HCT116 (cell line): ENCODE results near the gene MTPN. TPM values are rescaled to one million over a fixed set of nuclear protein-coding genes. Genes with fewer than 3 reads are reported as not detected.

Experiments
- ATAC-seq: fragments of 200-7000 bp; cut with Tn5 transposase; 2 replicates; pipeline ENCODE4 v1.9.1; 2020; ENCODE audit warnings: mild to moderate bottlenecking, moderate library complexity
- BruUV-seq: library from RNA; stranded (reverse); fragments of 400-500 nt; replicated peaks from 2 replicates; lab custom pipeline; 2021; lab: Mats Ljungman, UMichigan
- CTCF ChIA-PET: fragments of 300-600 bp; sonication (Branson Sonifier 250); formaldehyde crosslinking; loops from one replicate; lab custom pipeline; 2021; ENCODE audit warnings: antibody characterized with exemption; lab: Charles Lee
- POLR2A ChIA-PET: fragments of 300-600, 350-600 bp; sonication (Branson Sonifier 250); formaldehyde crosslinking; loops from one replicate; lab custom pipeline; 2021; ENCODE audit warnings: antibody characterized with exemption; lab: Charles Lee
- RAD21 ChIA-PET, 2 experiments: fragments of 300-600 bp; sonication (Branson Sonifier 250); formaldehyde crosslinking; loops; one replicate each; lab custom pipeline; 2023; ENCODE audit warnings: low total read pairs in 2 of 2; ENCODE audit not compliant: uncharacterized antibody in 2 of 2, unreplicated experiment in 2 of 2, low non-redundant PET in 1 of 2; lab: Charles Lee
- DNase-seq: peaks from one replicate; pipeline ENCODE4 v3.0.0-alpha.2; 2010; ENCODE audit warnings: low read depth, low spot score
- H2AFZ ChIP-seq: fragments of 200-600 bp; shearing (Covaris generic), sonication (generic); 2 replicates; pipeline ENCODE4 v1.6.1; 2017; ENCODE audit warnings: low read depth, mixed run types, mixed read lengths, antibody characterized with exemption, low read length; ENCODE audit not compliant: poor library complexity, severe bottlenecking
- H3K27ac ChIP-seq: 2 replicates; pipeline ENCODE4 v1.5.1; 2012; ENCODE audit warnings: low read depth, low read length
- H3K27me3 ChIP-seq: fragments of 200-600 bp; sonication (generic); 2 replicates; pipeline ENCODE4 v1.6.1; 2016; ENCODE audit warnings: mixed run types, low read length, mixed read lengths; ENCODE audit not compliant: insufficient read depth
- H3K36me3 ChIP-seq, 2 experiments: fragments of 200-500 bp in 1 of 2; fragments of 200-600 bp in 1 of 2; sonication (Bioruptor generic) in 1 of 2; sonication (generic) in 1 of 2; 2 replicates each; pipeline versions ENCODE4 v1.5.1 to v1.6.1; 2014 to 2016; ENCODE audit warnings: low read length in 2 of 2, inconsistent platforms in 1 of 2, mixed read lengths in 1 of 2, mixed run types in 1 of 2; ENCODE audit not compliant: insufficient read depth in 2 of 2, control insufficient read depth in 1 of 2
- H3K4me1 ChIP-seq, 2 experiments: fragments of 200-600 bp in 1 of 2; sonication (generic) in 1 of 2; 2 replicates each; pipeline versions ENCODE4 v1.5.1 to v1.6.1; 2012 to 2017; ENCODE audit warnings: low read length in 2 of 2, inconsistent platforms in 1 of 2, mild to moderate bottlenecking in 1 of 2, mixed read lengths in 1 of 2, mixed run types in 1 of 2, moderate library complexity in 1 of 2; ENCODE audit not compliant: insufficient read depth in 2 of 2, control insufficient read depth in 1 of 2
- H3K4me2 ChIP-seq: fragments of 200-600 bp; sonication (generic); 2 replicates; pipeline ENCODE4 v1.6.1; 2017; ENCODE audit warnings: mixed run types, low read length, mixed read lengths
- H3K4me3 ChIP-seq, 2 experiments: fragments of 200-600 bp in 1 of 2; sonication (generic) in 1 of 2; replicated peaks in 1 of 2; 2 replicates each; pipeline ENCODE4 v1.5.1; 2011 to 2016; ENCODE audit warnings: low read length in 2 of 2, control low read depth in 1 of 2, low read depth in 1 of 2, mild to moderate bottlenecking in 1 of 2, mixed read lengths in 1 of 2, mixed run types in 1 of 2
- H3K79me2 ChIP-seq: fragments of 200-600 bp; sonication (generic); 2 replicates; pipeline ENCODE4 v1.6.1; 2017; ENCODE audit warnings: mild to moderate bottlenecking, mixed run types, low read length, moderate library complexity, mixed read lengths; ENCODE audit not compliant: insufficient read depth
- H3K9ac ChIP-seq: fragments of 200-600 bp; sonication (generic); 2 replicates; pipeline ENCODE4 v1.6.1; 2016; ENCODE audit warnings: low read length, mixed read lengths
- H3K9me2 ChIP-seq: fragments of 200-600 bp; sonication (generic), shearing (Covaris generic); 2 replicates; pipeline ENCODE4 v1.6.1; 2017; ENCODE audit warnings: mixed run types, mild to moderate bottlenecking, moderate library complexity; ENCODE audit not compliant: insufficient read depth
- H3K9me3 ChIP-seq, 2 experiments: fragments of 200-500 bp in 1 of 2; fragments of 200-600 bp in 1 of 2; sonication (Bioruptor generic) in 1 of 2; sonication (generic) in 1 of 2; 2 replicates each; pipeline ENCODE4 v1.6.1; 2014 to 2017; ENCODE audit warnings: low read length in 2 of 2, mixed read lengths in 2 of 2, inconsistent platforms in 1 of 2, low read depth in 1 of 2, mild to moderate bottlenecking in 1 of 2, mixed run types in 1 of 2, moderate library complexity in 1 of 2; ENCODE audit not compliant: control insufficient read depth in 1 of 2, insufficient read depth in 1 of 2
- H4K20me1 ChIP-seq: fragments of 200-600 bp; sonication (generic), shearing (Covaris generic); 2 replicates; pipeline ENCODE4 v1.6.1; 2017; ENCODE audit warnings: mixed run types, mild to moderate bottlenecking, moderate library complexity; ENCODE audit not compliant: insufficient read depth
- ATF3 ChIP-seq: IDR thresholded peaks from 2 replicates; pipeline ENCODE4 v1.6.1; 2012
- CTCF ChIP-seq, 3 experiments: fragments of 200-600 bp in 1 of 3; sonication (generic) in 1 of 3; IDR thresholded peaks in 2 of 3; conservative IDR thresholded peaks in 1 of 3; 2 replicates each; pipeline ENCODE4 v1.5.1; 2012 to 2017; ENCODE audit warnings: low read depth in 2 of 3, low read length in 2 of 3, antibody characterized with exemption in 1 of 3, borderline replicate concordance in 1 of 3, control low read depth in 1 of 3, mild to moderate bottlenecking in 1 of 3, mixed read lengths in 1 of 3, mixed run types in 1 of 3, moderate library complexity in 1 of 3; ENCODE audit not compliant: insufficient read depth in 1 of 3
- FOSL1 ChIP-seq: IDR thresholded peaks from 2 replicates; pipeline ENCODE4 v1.6.1; 2012; ENCODE audit warnings: low read depth
- MAX ChIP-seq: IDR thresholded peaks from 2 replicates; pipeline ENCODE4 v1.6.1; 2012
- POLR2A ChIP-seq: IDR thresholded peaks from 2 replicates; pipeline ENCODE4 v1.7.0; 2011; ENCODE audit warnings: borderline replicate concordance; ENCODE audit not compliant: insufficient read depth, insufficient read length; ENCODE audit errors: extremely low read depth
- SIN3A ChIP-seq: IDR thresholded peaks from 2 replicates; pipeline ENCODE4 v1.6.1; 2012; ENCODE audit warnings: low read depth
- SP1 ChIP-seq: IDR thresholded peaks from 2 replicates; pipeline ENCODE4 v1.6.1; 2012; ENCODE audit warnings: low read depth
- TCF7L2 ChIP-seq: IDR thresholded peaks from 2 replicates; pipeline ENCODE4 v1.7.0; 2011; ENCODE audit warnings: borderline replicate concordance, inconsistent platforms; ENCODE audit not compliant: insufficient read depth, insufficient read length; ENCODE audit errors: extremely low read depth
- ZBTB33 ChIP-seq: IDR thresholded peaks from 2 replicates; pipeline ENCODE4 v1.6.1; 2011; ENCODE audit warnings: mild to moderate bottlenecking, low read length, moderate library complexity; ENCODE audit not compliant: insufficient replicate concordance; ENCODE audit errors: extremely low read depth
- ZFX ChIP-seq: fragments of 450-650 bp; IDR thresholded peaks from 2 replicates; pipeline ENCODE4 v1.6.1; 2017
- intact Hi-C: fragments of 100-400 bp; cut with micrococcal nuclease; formaldehyde crosslinking; loops from 2 replicates; pipeline ENCODE4 v1.10.0; 2022
- total RNA-seq: library from RNA; stranded (reverse); gene quantifications from one replicate; pipeline ENCODE4 v1.2.1, GENCODE V29; 2021; ENCODE audit not compliant: unreplicated experiment

Gene MTPN
- total RNA-seq, 1 experiment from 2014 or later, result 152 TPM

- ChIA-PET POLR2A (no interaction called here), CTCF (no interaction called here), RAD21 (no interaction called here)
- Histone ChIP-seq H2AFZ (no peak overlapping the region), H3K9me3 (no peaks in the 10 kb centered on the region), H3K27ac (no peak overlapping the region), H3K4me3 (no peak overlapping the region), H3K9me2 (no peaks in the 10 kb centered on the region), H3K27me3 (peaks cover 43% of the 10 kb centered on the region), H3K4me1 (no peaks in the 10 kb centered on the region), H4K20me1 (no peaks in the 10 kb centered on the region), H3K9ac (no peak overlapping the region), H3K4me2 (no peak overlapping the region), H3K36me3 (no peaks in the 10 kb centered on the region), H3K79me2 (no peaks in the 10 kb centered on the region)
- intact Hi-C loops, result no loop called here
- BruUV-seq, result no TSS peak
- ATAC-seq, result no peak
- no peak for DNase-seq
- TF ChIP-seq POLR2A, result no peak
- TF ChIP-seq MAX, result no peak
- TF ChIP-seq ZFX, result no peak
- no peak for TF ChIP-seq ZBTB33
- no peak for TF ChIP-seq CTCF (IDR thresholded peaks at IDR 0.05 in 2 of 3, conservative IDR thresholded peaks at IDR 0.05 in 1 of 3; ENCODE audit: borderline replicate concordance in 1 of 3, insufficient read depth in 1 of 3, low read depth in 2 of 3, low read length in 2 of 3)
- no peak for TF ChIP-seq FOSL1
- no peak for TF ChIP-seq TCF7L2
- no peak for TF ChIP-seq SP1
- no peak for TF ChIP-seq ATF3
- TF ChIP-seq SIN3A, result no peak
Measured at GRCh38 chr7:136018104-136018503, 40.9 kb upstream of the MTPN start.
